HepG2 (cell line): Measurements from ENCODE around the gene SCYGR2. TPM values are rescaled to one million over a fixed set of nuclear protein-coding genes. Genes with fewer than 3 reads are reported as not detected.

Experiments used
- ATAC-seq: fragments of 200-7000 bp; cut with Tn5 transposase; 3 replicates; pipeline ENCODE4 v1.9.1; 2020; ENCODE audit warnings: mild to moderate bottlenecking, moderate library complexity
- BruUV-seq: library from RNA; stranded (reverse); fragments of 400-500 nt; replicated peaks from 2 replicates; lab custom pipeline; 2021; lab: Mats Ljungman, UMichigan
- CTCF ChIA-PET: fragments of 300-600 bp; formaldehyde crosslinking; extraction: SDS; loops from one replicate; lab custom pipeline; 2021; ENCODE audit warnings: low total read pairs, inconsistent platforms, low intra/inter-chr PET ratio; lab: Yijun Ruan, JAX
- POLR2A ChIA-PET: fragments of 350-600 bp; sonication (Branson Sonifier 250); formaldehyde crosslinking; loops from one replicate; lab custom pipeline; 2020; ENCODE audit warnings: antibody characterized with exemption, inconsistent platforms; lab: Yijun Ruan, JAX
- DNase-seq: peaks from one replicate; pipeline ENCODE4 v3.0.0-alpha.2; 2015; ENCODE audit warnings: low spot score
- FAIRE-seq: peaks from 3 replicates; lab custom pipeline; 2011; peaks lifted over from hg19 to GRCh38; lab: Jason Lieb, UNC
- H2AFZ ChIP-seq: one replicate; pipeline ENCODE4 v1.6.1; 2011; ENCODE audit warnings: low read length, inconsistent platforms
- H3K27ac ChIP-seq: fragments of 300-600 bp; 3 replicates; pipeline ENCODE4 v1.8.0; 2011; ENCODE audit warnings: mixed run types, mild to moderate bottlenecking, mixed read lengths, low read length, inconsistent platforms; ENCODE audit not compliant: insufficient read depth; ENCODE audit errors: extremely low read length
- H3K27me3 ChIP-seq, 2 experiments: fragments of 200-600 bp in 1 of 2; 2 replicates in 1 of 2; 3 replicates in 1 of 2; pipeline versions ENCODE4 v1.6.0 to v1.8.0; 2011; ENCODE audit warnings: low read length in 2 of 2, mild to moderate bottlenecking in 2 of 2, moderate library complexity in 2 of 2, inconsistent platforms in 1 of 2; ENCODE audit not compliant: insufficient read depth in 2 of 2, control insufficient read depth in 1 of 2
- H3K36me3 ChIP-seq, 2 experiments: fragments of 200-600 bp in 1 of 2; replicated peaks in 1 of 2; 2 replicates in 1 of 2; 3 replicates in 1 of 2; pipeline versions ENCODE4 v1.5.1 to v1.8.0; 2011; ENCODE audit warnings: low read length in 2 of 2, inconsistent platforms in 1 of 2; ENCODE audit not compliant: insufficient read depth in 2 of 2, control insufficient read depth in 1 of 2
- H3K4me1 ChIP-seq: 2 replicates; pipeline ENCODE4 v1.5.1; 2012; ENCODE audit warnings: low read length, inconsistent platforms; ENCODE audit not compliant: insufficient read depth
- H3K4me2 ChIP-seq: 2 replicates; pipeline ENCODE4 v1.6.0; 2011; ENCODE audit warnings: low read depth, low read length, inconsistent platforms
- H3K4me3 ChIP-seq, 3 experiments: fragments of 200-600 bp in 1 of 3; sonication (generic), shearing (Covaris generic) in 1 of 3; replicated peaks in 1 of 3; 2 replicates each; pipeline ENCODE4 v1.5.1; 2011 to 2016; ENCODE audit warnings: low read length in 3 of 3, inconsistent platforms in 2 of 3, low read depth in 2 of 3, mild to moderate bottlenecking in 2 of 3, control low read depth in 1 of 3, mixed read lengths in 1 of 3; ENCODE audit not compliant: insufficient read depth in 1 of 3
- H3K79me2 ChIP-seq: one replicate; pipeline ENCODE4 v1.6.1; 2011; ENCODE audit warnings: low read length, inconsistent platforms; ENCODE audit not compliant: insufficient read depth
- H3K9ac ChIP-seq: 2 replicates; pipeline ENCODE4 v1.6.0; 2011; ENCODE audit warnings: mild to moderate bottlenecking, low read depth, low read length, inconsistent platforms; ENCODE audit not compliant: insufficient read depth
- H3K9me3 ChIP-seq: 2 replicates; pipeline ENCODE4 v1.5.1; 2012; ENCODE audit warnings: mild to moderate bottlenecking, low read length
- H4K20me1 ChIP-seq: 2 replicates; pipeline ENCODE4 v1.6.0; 2011; ENCODE audit warnings: inconsistent platforms, mild to moderate bottlenecking, low read length, moderate library complexity; ENCODE audit not compliant: insufficient read depth
- ARNT ChIP-seq: fragments of 450-650 bp; IDR thresholded peaks from 2 replicates; pipeline ENCODE4 v1.6.1; 2017
- ATRX ChIP-seq: sonication (generic); formaldehyde crosslinking; IDR thresholded peaks from 2 replicates; pipeline ENCODE4 v1.4.0; 2020; ENCODE audit warnings: missing genetic modification reagents, borderline replicate concordance
- RBFOX2 ChIP-seq: fragments of 200-400 bp; formaldehyde crosslinking; IDR thresholded peaks from 2 replicates; pipeline ENCODE4 v1.6.1; 2017; ENCODE audit warnings: low read depth, mild to moderate bottlenecking, low read length
- ZFP36L2 ChIP-seq: sonication (generic); formaldehyde crosslinking; IDR thresholded peaks from 2 replicates; pipeline ENCODE4 v1.4.0; 2020; ENCODE audit warnings: missing genetic modification reagents
- ZFP82 ChIP-seq: sonication (generic); formaldehyde crosslinking; IDR thresholded peaks from 2 replicates; pipeline ENCODE4 v1.5.1; 2020; ENCODE audit warnings: mild to moderate bottlenecking, missing genetic modification reagents, borderline replicate concordance
- ZMYM4 ChIP-seq: sonication (generic); formaldehyde crosslinking; IDR thresholded peaks from 2 replicates; pipeline ENCODE4 v1.8.1; 2023; ENCODE audit warnings: mild to moderate bottlenecking, missing genetic modification reagents
- ZNF138 ChIP-seq: sonication (generic); formaldehyde crosslinking; IDR thresholded peaks from 2 replicates; pipeline ENCODE4 v1.5.0; 2020; ENCODE audit warnings: mild to moderate bottlenecking, low read depth, missing genetic modification reagents
- ZNF564 ChIP-seq: sonication (generic); formaldehyde crosslinking; IDR thresholded peaks from 2 replicates; pipeline ENCODE4 v1.8.1; 2023; ENCODE audit warnings: mild to moderate bottlenecking, missing genetic modification reagents
- ZNF768 ChIP-seq: sonication (generic); formaldehyde crosslinking; IDR thresholded peaks from 2 replicates; pipeline ENCODE4 v1.4.0; 2020; ENCODE audit warnings: missing genetic modification reagents
- ZNF775 ChIP-seq: sonication (generic); formaldehyde crosslinking; IDR thresholded peaks from 2 replicates; pipeline ENCODE4 v1.4.0; 2020; ENCODE audit warnings: missing genetic modification reagents, mild to moderate bottlenecking, moderate library complexity, borderline replicate concordance
- WGBS: methylation state at CpG from one replicate; pipeline ENCODE4 v1.1.6; 2017; ENCODE audit warnings: low lambda C conversion rate; 5-methylcytosine and 5-hydroxymethylcytosine counted together
- in situ Hi-C: cut with HindIII; loops from 2 replicates; pipeline ENCODE4 v1.10.0; 2017; ENCODE audit warnings: low pct_unique_long_range_greater_than_20kb; ENCODE audit not compliant: extremely low pct_ligation_motif_present
- intact Hi-C: fragments of 100-400 bp; cut with micrococcal nuclease; formaldehyde crosslinking; loops from one replicate; pipeline ENCODE4 v1.10.0; 2022; ENCODE audit not compliant: unreplicated experiment
- polyA plus RNA-seq, 8 experiments: library from polyadenylated mRNA; depleted of rRNA in 3 of 8; stranded (reverse) in 7 of 8; unstranded in 1 of 8; fragments of >200 nt; fragmentation: Illumina TruSeq in 4 of 8; extraction: Trizol in 4 of 8; gene quantifications; 2 replicates each; pipeline versions ENCODE4 v1.2.1 to v1.2.3, GENCODE V29; 2011 to 2016; ENCODE audit warnings: low read depth in 4 of 8, missing spikeins in 1 of 8, mixed read lengths in 1 of 8; ENCODE audit not compliant: insufficient read depth in 1 of 8
- total RNA-seq, 5 experiments: library from RNA; depleted of rRNA; stranded (reverse); fragments of >200 nt; fragmentation: Illumina TruSeq; extraction: Trizol; gene quantifications; 2 replicates each; pipeline ENCODE4 v1.2.3, GENCODE V29; 2016; ENCODE audit warnings: low read depth in 1 of 5
- TF ChIP-seq, protein P1 (sequence below): sonication (generic); formaldehyde crosslinking; IDR thresholded peaks from 2 replicates; pipeline ENCODE4 v1.8.1; 2023; ENCODE audit warnings: mild to moderate bottlenecking, moderate library complexity, missing genetic modification reagents
- TF ChIP-seq, protein P2 (sequence below): sonication (generic); formaldehyde crosslinking; IDR thresholded peaks from 2 replicates; pipeline ENCODE4 v1.9.0; 2021; ENCODE audit warnings: missing genetic modification reagents, borderline replicate concordance
- TF ChIP-seq, protein P3 (sequence below): fragments of 450-650 bp; IDR thresholded peaks from 2 replicates; pipeline ENCODE4 v1.6.1; 2017; ENCODE audit warnings: mild to moderate bottlenecking
- TF ChIP-seq, protein P4 (sequence below): sonication (generic); formaldehyde crosslinking; IDR thresholded peaks from 2 replicates; pipeline ENCODE4 v1.9.0; 2021; ENCODE audit warnings: missing genetic modification reagents, mild to moderate bottlenecking, borderline replicate concordance
- TF ChIP-seq, protein P5 (sequence below): sonication (generic); formaldehyde crosslinking; IDR thresholded peaks from 2 replicates; pipeline ENCODE4 v1.9.0; 2021; ENCODE audit warnings: missing genetic modification reagents, borderline replicate concordance

Gene SCYGR2
- total and polyA plus RNA-seq, 2 of the 13 experiments (the other 11 are each of a cell fraction or from before 2014, with no cell fraction given): not detected

DNA sequence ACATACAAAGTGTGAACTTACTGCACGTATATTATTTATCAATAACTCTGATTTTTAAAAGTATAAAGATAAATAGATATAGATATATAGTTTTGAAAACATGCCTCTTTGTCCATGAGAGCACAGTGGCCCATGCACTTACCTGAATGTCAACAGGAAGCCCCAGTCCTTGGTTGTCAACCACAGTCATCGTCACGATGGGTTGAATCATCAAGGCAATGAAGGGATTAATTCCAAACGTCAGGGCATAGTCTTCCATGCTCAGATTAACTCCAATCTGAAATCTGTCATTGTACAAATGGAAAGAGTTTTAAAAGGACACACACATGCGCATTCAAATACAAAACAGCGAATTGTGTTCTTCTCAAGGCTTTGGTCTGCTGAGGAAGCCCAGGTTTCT, 34.1 kb downstream of the SCYGR2 start:
- BruUV-seq: no TSS peak
- no peak for ATAC-seq
- Histone ChIP-seq H3K27ac (no peak overlapping the region), H3K27me3 (peaks cover 0 to 11% of the 10 kb centered on the region in 2 experiments; a peak in 2 of 5 replicates), H3K4me2 (no peak overlapping the region), H3K9ac (no peak overlapping the region), H3K36me3 (no peaks in the 10 kb centered on the region), H3K4me3 (no peak overlapping the region), H3K79me2 (no peaks in the 10 kb centered on the region), H4K20me1 (no peaks in the 10 kb centered on the region), H3K9me3 (no peaks in the 10 kb centered on the region), H3K4me1 (no peaks in the 10 kb centered on the region), H2AFZ (no peak overlapping the region)
- no peak for DNase-seq
- WGBS: 53% methylated on average over 6 of the region's 6 CpGs
- no peak for FAIRE-seq
- CTCF ChIA-PET: no interaction called here
- POLR2A ChIA-PET: no interaction called here
- in situ Hi-C loops (no loop called here), intact Hi-C loops (no loop called here)
- TF ChIP-seq, protein P1, sequence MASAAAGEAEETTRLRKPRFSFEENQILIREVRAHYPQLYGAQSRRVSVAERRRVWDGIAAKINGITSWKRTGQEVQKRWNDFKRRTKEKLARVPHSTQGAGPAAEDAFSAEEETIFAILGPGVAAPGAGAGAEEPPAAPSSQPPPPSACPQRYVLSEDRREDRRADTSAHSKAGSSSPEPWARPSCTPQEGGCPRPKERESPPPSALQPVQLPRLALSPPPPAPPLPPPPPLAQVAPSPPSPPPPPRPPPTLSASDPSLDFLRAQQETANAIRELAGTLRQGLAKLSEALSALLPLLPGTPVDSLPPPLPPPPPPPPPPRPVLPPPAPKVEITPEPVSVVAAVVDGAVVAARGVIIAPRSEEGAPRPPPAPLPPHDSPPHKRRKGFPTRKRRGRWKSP (CRISPR knock-in tag): no peak
- no peak for TF ChIP-seq ATRX (CRISPR knock-in tag)
- no peak for TF ChIP-seq ZMYM4 (CRISPR knock-in tag)
- no peak for TF ChIP-seq ZFP36L2 (CRISPR knock-in tag)
- TF ChIP-seq, protein P2, sequence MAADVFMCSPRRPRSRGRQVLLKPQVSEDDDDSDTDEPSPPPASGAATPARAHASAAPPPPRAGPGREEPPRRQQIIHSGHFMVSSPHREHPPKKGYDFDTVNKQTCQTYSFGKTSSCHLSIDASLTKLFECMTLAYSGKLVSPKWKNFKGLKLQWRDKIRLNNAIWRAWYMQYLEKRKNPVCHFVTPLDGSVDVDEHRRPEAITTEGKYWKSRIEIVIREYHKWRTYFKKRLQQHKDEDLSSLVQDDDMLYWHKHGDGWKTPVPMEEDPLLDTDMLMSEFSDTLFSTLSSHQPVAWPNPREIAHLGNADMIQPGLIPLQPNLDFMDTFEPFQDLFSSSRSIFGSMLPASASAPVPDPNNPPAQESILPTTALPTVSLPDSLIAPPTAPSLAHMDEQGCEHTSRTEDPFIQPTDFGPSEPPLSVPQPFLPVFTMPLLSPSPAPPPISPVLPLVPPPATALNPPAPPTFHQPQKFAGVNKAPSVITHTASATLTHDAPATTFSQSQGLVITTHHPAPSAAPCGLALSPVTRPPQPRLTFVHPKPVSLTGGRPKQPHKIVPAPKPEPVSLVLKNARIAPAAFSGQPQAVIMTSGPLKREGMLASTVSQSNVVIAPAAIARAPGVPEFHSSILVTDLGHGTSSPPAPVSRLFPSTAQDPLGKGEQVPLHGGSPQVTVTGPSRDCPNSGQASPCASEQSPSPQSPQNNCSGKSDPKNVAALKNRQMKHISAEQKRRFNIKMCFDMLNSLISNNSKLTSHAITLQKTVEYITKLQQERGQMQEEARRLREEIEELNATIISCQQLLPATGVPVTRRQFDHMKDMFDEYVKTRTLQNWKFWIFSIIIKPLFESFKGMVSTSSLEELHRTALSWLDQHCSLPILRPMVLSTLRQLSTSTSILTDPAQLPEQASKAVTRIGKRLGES (CRISPR knock-in tag): no peak
- TF ChIP-seq, protein P3, sequence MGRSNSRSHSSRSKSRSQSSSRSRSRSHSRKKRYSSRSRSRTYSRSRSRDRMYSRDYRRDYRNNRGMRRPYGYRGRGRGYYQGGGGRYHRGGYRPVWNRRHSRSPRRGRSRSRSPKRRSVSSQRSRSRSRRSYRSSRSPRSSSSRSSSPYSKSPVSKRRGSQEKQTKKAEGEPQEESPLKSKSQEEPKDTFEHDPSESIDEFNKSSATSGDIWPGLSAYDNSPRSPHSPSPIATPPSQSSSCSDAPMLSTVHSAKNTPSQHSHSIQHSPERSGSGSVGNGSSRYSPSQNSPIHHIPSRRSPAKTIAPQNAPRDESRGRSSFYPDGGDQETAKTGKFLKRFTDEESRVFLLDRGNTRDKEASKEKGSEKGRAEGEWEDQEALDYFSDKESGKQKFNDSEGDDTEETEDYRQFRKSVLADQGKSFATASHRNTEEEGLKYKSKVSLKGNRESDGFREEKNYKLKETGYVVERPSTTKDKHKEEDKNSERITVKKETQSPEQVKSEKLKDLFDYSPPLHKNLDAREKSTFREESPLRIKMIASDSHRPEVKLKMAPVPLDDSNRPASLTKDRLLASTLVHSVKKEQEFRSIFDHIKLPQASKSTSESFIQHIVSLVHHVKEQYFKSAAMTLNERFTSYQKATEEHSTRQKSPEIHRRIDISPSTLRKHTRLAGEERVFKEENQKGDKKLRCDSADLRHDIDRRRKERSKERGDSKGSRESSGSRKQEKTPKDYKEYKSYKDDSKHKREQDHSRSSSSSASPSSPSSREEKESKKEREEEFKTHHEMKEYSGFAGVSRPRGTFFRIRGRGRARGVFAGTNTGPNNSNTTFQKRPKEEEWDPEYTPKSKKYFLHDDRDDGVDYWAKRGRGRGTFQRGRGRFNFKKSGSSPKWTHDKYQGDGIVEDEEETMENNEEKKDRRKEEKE: no peak
- TF ChIP-seq, protein P4, sequence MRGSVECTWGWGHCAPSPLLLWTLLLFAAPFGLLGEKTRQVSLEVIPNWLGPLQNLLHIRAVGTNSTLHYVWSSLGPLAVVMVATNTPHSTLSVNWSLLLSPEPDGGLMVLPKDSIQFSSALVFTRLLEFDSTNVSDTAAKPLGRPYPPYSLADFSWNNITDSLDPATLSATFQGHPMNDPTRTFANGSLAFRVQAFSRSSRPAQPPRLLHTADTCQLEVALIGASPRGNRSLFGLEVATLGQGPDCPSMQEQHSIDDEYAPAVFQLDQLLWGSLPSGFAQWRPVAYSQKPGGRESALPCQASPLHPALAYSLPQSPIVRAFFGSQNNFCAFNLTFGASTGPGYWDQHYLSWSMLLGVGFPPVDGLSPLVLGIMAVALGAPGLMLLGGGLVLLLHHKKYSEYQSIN (CRISPR knock-in tag): no peak
- TF ChIP-seq ZNF768 (CRISPR knock-in tag): no peak
- TF ChIP-seq ZNF564 (CRISPR knock-in tag): no peak
- no peak for TF ChIP-seq ZNF775 (CRISPR knock-in tag)
- no peak for TF ChIP-seq ZFP82 (CRISPR knock-in tag)
- TF ChIP-seq RBFOX2: no peak
- TF ChIP-seq ARNT: no peak
- no peak for TF ChIP-seq ZNF138
- TF ChIP-seq, protein P5, sequence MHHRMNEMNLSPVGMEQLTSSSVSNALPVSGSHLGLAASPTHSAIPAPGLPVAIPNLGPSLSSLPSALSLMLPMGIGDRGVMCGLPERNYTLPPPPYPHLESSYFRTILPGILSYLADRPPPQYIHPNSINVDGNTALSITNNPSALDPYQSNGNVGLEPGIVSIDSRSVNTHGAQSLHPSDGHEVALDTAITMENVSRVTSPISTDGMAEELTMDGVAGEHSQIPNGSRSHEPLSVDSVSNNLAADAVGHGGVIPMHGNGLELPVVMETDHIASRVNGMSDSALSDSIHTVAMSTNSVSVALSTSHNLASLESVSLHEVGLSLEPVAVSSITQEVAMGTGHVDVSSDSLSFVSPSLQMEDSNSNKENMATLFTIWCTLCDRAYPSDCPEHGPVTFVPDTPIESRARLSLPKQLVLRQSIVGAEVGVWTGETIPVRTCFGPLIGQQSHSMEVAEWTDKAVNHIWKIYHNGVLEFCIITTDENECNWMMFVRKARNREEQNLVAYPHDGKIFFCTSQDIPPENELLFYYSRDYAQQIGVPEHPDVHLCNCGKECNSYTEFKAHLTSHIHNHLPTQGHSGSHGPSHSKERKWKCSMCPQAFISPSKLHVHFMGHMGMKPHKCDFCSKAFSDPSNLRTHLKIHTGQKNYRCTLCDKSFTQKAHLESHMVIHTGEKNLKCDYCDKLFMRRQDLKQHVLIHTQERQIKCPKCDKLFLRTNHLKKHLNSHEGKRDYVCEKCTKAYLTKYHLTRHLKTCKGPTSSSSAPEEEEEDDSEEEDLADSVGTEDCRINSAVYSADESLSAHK: no peak
